ENCODE data around the gene RNASE11. TPM values are rescaled to one million over a fixed set of nuclear protein-coding genes. Genes with fewer than 3 reads are reported as not detected.

The RNASE11 gene
- total RNA-seq, 4 donors from 2014 or later, result not detected

- peak; percentile 45 for DNase-seq (ENCODE audit: extremely low spot score)
- intact Hi-C loops (cut with DNase I), result no loop called here
- Histone ChIP-seq H3K9me3 (no peaks in the 10 kb centered on the region), H3K27me3 (no peaks in the 10 kb centered on the region), H3K4me1 (peaks cover 0 to 35% (median 22%) of the 10 kb centered on the region in 4 donors), H3K36me3 (no peaks in the 10 kb centered on the region), H3K27ac (replicated peaks in 1 of 4) (no peak overlapping the region), H3K4me3 (no peak overlapping the region)
- TF ChIP-seq EP300 (IDR thresholded peaks at IDR 0.05), result no peak
- no peak for TF ChIP-seq POLR2AphosphoS5 (IDR thresholded peaks at IDR 0.05)
- no peak for TF ChIP-seq CTCF (IDR thresholded peaks at IDR 0.05)
- no peak for TF ChIP-seq POLR2A (IDR thresholded peaks at IDR 0.05; ENCODE audit: low read depth)
- WGBS, result 90% methylated on average over 5 of the region's 5 CpGs
These were observed 28.2 kb upstream of the RNASE11 start for GRCh38 chr14:20615996-20616395.

- H3K4me3 ChIP-seq, result peak overlapping the region; percentile 51 to 68 (median 57)
- WGBS, result 10% methylated on average over 17 of the region's 17 CpGs
- no peaks in the 10 kb centered on the region for H3K9me3 ChIP-seq
- DNase-seq (ENCODE audit: extremely low spot score), result no peak
- peaks cover 4 to 45% (median 27%) of the 10 kb centered on the region in 4 donors for H3K4me1 ChIP-seq
- peak overlapping the region; percentile 74 to 83 (median 78) for H3K27ac ChIP-seq (replicated peaks in 1 of 4)
- intact Hi-C loops (cut with DNase I), result loop anchor here (5.0 kb wide), 1 partner anchor 287 kb away; no protein-coding TSS in a partner anchor
- no peaks in the 10 kb centered on the region for H3K27me3 ChIP-seq
- no peaks in the 10 kb centered on the region for H3K36me3 ChIP-seq
- no peak for TF ChIP-seq POLR2A (IDR thresholded peaks at IDR 0.05; ENCODE audit: low read depth)
- no peak for TF ChIP-seq EP300 (IDR thresholded peaks at IDR 0.05)
- no peak for TF ChIP-seq CTCF (IDR thresholded peaks at IDR 0.05)
- no peak for TF ChIP-seq POLR2AphosphoS5 (IDR thresholded peaks at IDR 0.05)
These were observed 26.4 kb upstream of the RNASE11 start for GRCh38 chr14:20614038-20614840.

- intact Hi-C loops (cut with DNase I), result loop anchor here (2.0 to 5.0 kb wide), 2 partner anchors 71 to 286 kb away; partner anchors contain the start of gene RNASE4
- WGBS, result under 1% methylated on average over 30 of the region's 34 CpGs
- peak; percentile 97 for DNase-seq (ENCODE audit: extremely low spot score)
- Histone ChIP-seq H3K9me3 (no peaks in the 10 kb centered on the region), H3K27me3 (no peaks in the 10 kb centered on the region), H3K4me1 (peaks cover 4 to 45% (median 30%) of the 10 kb centered on the region in 4 donors), H3K36me3 (no peaks in the 10 kb centered on the region), H3K4me3 (peak overlapping the region; percentile 51 to 68 (median 57)), H3K27ac (replicated peaks in 1 of 4) (peak overlapping the region; percentile 74 to 83 (median 78))
- peak; percentile 68 to 89 (median 84) for TF ChIP-seq CTCF (IDR thresholded peaks at IDR 0.05)
- TF ChIP-seq POLR2A (IDR thresholded peaks at IDR 0.05; ENCODE audit: low read depth), result no peak
- no peak for TF ChIP-seq EP300 (IDR thresholded peaks at IDR 0.05)
- TF ChIP-seq POLR2AphosphoS5 (IDR thresholded peaks at IDR 0.05), result peak; percentile 40 to 51
These were observed 25.6 kb upstream of the RNASE11 start for GRCh38 chr14:20613094-20614037.

GRCh38 chr14:20612403-20612802, 24.6 kb upstream of the RNASE11 start:
- H3K4me1 ChIP-seq, result peaks cover 4 to 45% (median 31%) of the 10 kb centered on the region in 4 donors
- intact Hi-C loops (cut with DNase I), result loop anchor here (2.0 to 5.0 kb wide), 2 partner anchors 72 to 285 kb away; partner anchors contain the start of gene RNASE4
- no peaks in the 10 kb centered on the region for H3K36me3 ChIP-seq
- no peak for DNase-seq (ENCODE audit: extremely low spot score)
- no peak for TF ChIP-seq POLR2AphosphoS5 (IDR thresholded peaks at IDR 0.05)
- no peak for TF ChIP-seq POLR2A (IDR thresholded peaks at IDR 0.05; ENCODE audit: low read depth)
- no peak overlapping the region for H3K4me3 ChIP-seq
- H3K27ac ChIP-seq (replicated peaks in 1 of 4), result peak overlapping the region in 2 of 4 donors; percentile 76 to 80
- 40% methylated on average over 5 of the region's 5 CpGs for WGBS
- no peaks in the 10 kb centered on the region for H3K27me3 ChIP-seq
- H3K9me3 ChIP-seq, result no peaks in the 10 kb centered on the region
